ENCODE measurements around the gene INSYN2B.

Gene INSYN2B

DNA sequence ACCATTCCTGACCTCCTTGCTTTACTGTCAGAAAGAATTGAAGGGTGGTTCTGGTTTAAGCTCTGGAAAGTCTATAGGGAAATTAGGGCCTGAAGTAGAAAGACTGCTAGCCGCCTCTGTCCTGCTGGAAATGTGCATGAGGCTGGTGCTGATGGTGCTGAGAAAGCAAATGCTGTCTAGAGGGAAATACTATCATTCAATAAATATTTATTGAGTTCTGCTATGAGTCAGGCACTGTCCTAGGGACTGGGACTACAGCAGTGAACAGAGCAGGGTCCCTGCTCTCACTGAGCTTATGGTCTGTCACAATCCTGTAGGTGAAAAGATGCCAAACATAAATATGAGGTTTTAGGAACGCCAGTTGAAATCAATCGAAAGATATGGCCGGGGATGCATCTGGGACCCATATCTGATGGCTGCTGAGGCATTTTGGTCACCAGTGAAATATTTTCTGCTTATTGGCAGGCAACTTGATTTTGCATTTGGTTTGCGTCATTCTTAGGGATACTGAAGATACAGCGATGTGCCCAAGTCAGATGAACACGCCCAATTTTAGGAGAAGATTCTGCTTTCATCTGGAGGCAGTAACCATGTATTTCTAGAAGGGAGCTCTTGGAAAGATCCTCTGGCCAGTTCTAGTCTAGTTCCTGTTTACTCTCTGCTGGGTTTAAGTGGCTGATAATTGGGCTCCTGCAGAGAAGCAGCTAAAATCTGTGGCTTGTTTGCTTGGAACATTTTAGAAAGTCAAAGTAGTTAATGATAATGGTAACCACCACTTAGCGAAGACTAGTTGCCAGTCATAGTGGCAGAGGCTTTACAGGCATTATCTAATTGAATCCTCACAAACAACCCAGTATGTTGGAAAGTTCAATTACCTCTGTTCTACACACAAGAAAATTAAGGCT lies 73.3 kb downstream of the INSYN2B start:
- ChIA-PET CTCF (interaction anchor here (2.2 kb wide), 1 partner anchor 73 kb away, joined by 9 read pairs; the partner anchor contains the start of gene INSYN2B), POLR2A (no interaction called here)
- no peak overlapping the region for H3K4me3 ChIP-seq (ENCODE audit: low read depth, low read length)
- no peak for DNase-seq (ENCODE audit: low read depth, low spot score)
- no peak for TF ChIP-seq CTCF (IDR thresholded peaks at IDR 0.05; ENCODE audit: insufficient read depth, low read length, missing control alignments)

GRCh38 chr5:169905017-169905416 lies 75.3 kb downstream of the INSYN2B start:
- DNase-seq (ENCODE audit: low read depth, low spot score): no peak
- ChIA-PET CTCF (interaction anchor here (1.6 kb wide), 1 partner anchor 76 kb away, joined by 6 read pairs; the partner anchor contains the start of gene INSYN2B), POLR2A (no interaction called here)
- no peak overlapping the region for H3K4me3 ChIP-seq (ENCODE audit: low read depth, low read length)
- TF ChIP-seq CTCF (IDR thresholded peaks at IDR 0.05; ENCODE audit: insufficient read depth, low read length, missing control alignments): no peak

- ChIA-PET POLR2A (no interaction called here), CTCF (interaction anchor here (1.0 to 1.6 kb wide), 2 partner anchors 76 to 203 kb away, joined by 5 to 6 read pairs; partner anchors contain the start of gene INSYN2B)
- DNase-seq (ENCODE audit: low read depth, low spot score): no peak
- TF ChIP-seq CTCF (IDR thresholded peaks at IDR 0.05; ENCODE audit: insufficient read depth, low read length, missing control alignments): no peak
- no peak overlapping the region for H3K4me3 ChIP-seq (ENCODE audit: low read depth, low read length)
Measured at GRCh38 chr5:169904508-169904907, 75.8 kb downstream of the INSYN2B start.

- no peak overlapping the region for H3K4me3 ChIP-seq (ENCODE audit: low read depth, low read length)
- no peak for TF ChIP-seq CTCF (IDR thresholded peaks at IDR 0.05; ENCODE audit: insufficient read depth, low read length, missing control alignments)
- ChIA-PET POLR2A (no interaction called here), CTCF (interaction anchor here (1.0 to 1.6 kb wide), 2 partner anchors 77 to 202 kb away, joined by 5 to 6 read pairs; partner anchors contain the start of gene INSYN2B)
- DNase-seq (ENCODE audit: low read depth, low spot score): no peak
Measured at GRCh38 chr5:169904059-169904458, 76.2 kb downstream of the INSYN2B start.

DNA sequence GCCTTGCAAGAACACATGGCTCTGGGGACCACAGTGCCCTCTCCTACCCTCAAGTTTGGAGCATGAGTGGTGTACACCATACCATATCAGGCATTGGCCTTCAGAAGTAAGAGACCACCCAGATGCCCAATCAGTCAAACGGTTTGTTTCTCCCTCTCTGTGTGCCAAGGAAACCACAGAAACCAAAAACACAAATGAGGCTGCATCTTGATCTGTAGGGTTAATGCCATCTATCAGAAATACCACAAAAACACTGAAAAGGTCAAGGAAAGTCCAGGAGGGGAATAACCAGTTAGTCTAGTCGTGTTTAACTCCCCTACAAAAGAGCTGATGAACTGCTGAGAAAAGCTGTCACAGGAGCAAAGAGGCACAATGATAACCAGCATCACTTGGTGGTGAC lies 78.4 kb downstream of the INSYN2B start:
- ChIA-PET CTCF (interaction anchor here (0.9 kb wide), 2 partner anchors 9 to 12 kb away, joined by 3 read pairs; no protein-coding TSS in a partner anchor), POLR2A (interaction anchor here (0.6 kb wide), 1 partner anchor 983 kb away, joined by 4 read pairs; no protein-coding TSS in a partner anchor)
- no peak overlapping the region for H3K4me3 ChIP-seq (ENCODE audit: low read depth, low read length)
- DNase-seq (ENCODE audit: low read depth, low spot score): no peak
- no peak for TF ChIP-seq CTCF (IDR thresholded peaks at IDR 0.05; ENCODE audit: insufficient read depth, low read length, missing control alignments)

GRCh38 chr5:169897481-169897880 lies 82.8 kb downstream of the INSYN2B start:
- TF ChIP-seq CTCF (IDR thresholded peaks at IDR 0.05; ENCODE audit: insufficient read depth, low read length, missing control alignments): no peak
- POLR2A ChIA-PET: interaction anchor here (0.6 kb wide), 1 partner anchor 191 kb away, joined by 3 read pairs; no protein-coding TSS in a partner anchor
- CTCF ChIA-PET: interaction anchor here (1.5 to 1.9 kb wide), 2 partner anchors 16 to 83 kb away, joined by 3 to 6 read pairs; partner anchors contain the start of gene INSYN2B
- H3K4me3 ChIP-seq (ENCODE audit: low read depth, low read length): no peak overlapping the region
- DNase-seq (ENCODE audit: low read depth, low spot score): no peak
